Measurements from ENCODE around the gene CRABP2. TPM values are rescaled to one million over a fixed set of nuclear protein-coding genes. Genes with fewer than 3 reads are reported as not detected.

Gene CRABP2
- total RNA-seq (5.1 TPM), polyA plus RNA-seq (not detected)

GRCh38 chr1:156705321-156705917 is at the start of gene CRABP2:
TSS of gene CRABP2 (minus strand) at chr1:156705583. CDS start at chr1:156705446, 137 bp downstream.
- peak within 1 kb of the TSS; percentile 80 to 93 (median 90) for H3K4me3 Mint-ChIP-seq
- H3K9me3 ChIP-seq (ENCODE audit: control insufficient read depth in 2 of 2, low read length in 2 of 2): no peaks in the 10 kb centered on the region
- H3K4me1 ChIP-seq (ENCODE audit: control insufficient read depth, insufficient read depth, low read length, poor library complexity, severe bottlenecking): peaks cover 31% of the 10 kb centered on the region
- peaks cover 9% of the 10 kb centered on the region for H3K27me3 ChIP-seq (ENCODE audit: control insufficient read depth, insufficient read depth, low read length)
- H3K9me3 Mint-ChIP-seq: no peaks in the 10 kb centered on the region
- H3K4me3 ChIP-seq (ENCODE audit: low read depth, low read length): peak within 1 kb of the TSS; percentile 53
- DNase-seq: peak in 1 of 3 donors; percentile 24
- peaks cover 0 to 39% (median 18%) of the 10 kb centered on the region in 4 donors for H3K4me1 Mint-ChIP-seq
- ATAC-seq (ENCODE audit: low read depth in 2 of 2): peak; percentile 20 to 30
- H3K36me3 Mint-ChIP-seq: no peaks in the 10 kb centered on the region
- H3K36me3 ChIP-seq (ENCODE audit: control insufficient read depth, insufficient read depth, low read length): no peaks in the 10 kb centered on the region
- peaks cover 49% of the 10 kb centered on the region for H3K27me3 Mint-ChIP-seq
- H3K27ac ChIP-seq (ENCODE audit: insufficient read depth, low read length, poor library complexity, severe bottlenecking): peak within 1 kb of the TSS; percentile 60
- peak within 1 kb of the TSS; percentile 91 to 94 (median 93) for H3K27ac Mint-ChIP-seq

GRCh38 chr1:156754219-156754618 is 48.8 kb upstream of the CRABP2 start:
- Histone ChIP-seq H3K36me3 (ENCODE audit: control insufficient read depth, insufficient read depth, low read length) (no peaks in the 10 kb centered on the region), H3K27ac (ENCODE audit: insufficient read depth, low read length, poor library complexity, severe bottlenecking) (no peak overlapping the region), H3K4me3 (ENCODE audit: low read depth, low read length) (no peak overlapping the region), H3K27me3 (ENCODE audit: control insufficient read depth, insufficient read depth, low read length) (no peaks in the 10 kb centered on the region), H3K4me1 (ENCODE audit: control insufficient read depth, insufficient read depth, low read length, poor library complexity, severe bottlenecking) (peaks cover 26% of the 10 kb centered on the region), H3K9me3 (ENCODE audit: control insufficient read depth in 2 of 2, low read length in 2 of 2) (no peaks in the 10 kb centered on the region)
- peaks cover 4% of the 10 kb centered on the region for H3K36me3 Mint-ChIP-seq
- H3K9me3 Mint-ChIP-seq: no peaks in the 10 kb centered on the region
- no peak for DNase-seq
- no peaks in the 10 kb centered on the region for H3K27me3 Mint-ChIP-seq
- H3K4me1 Mint-ChIP-seq: peaks cover 12 to 36% (median 24%) of the 10 kb centered on the region in 4 donors
- no peak for ATAC-seq (ENCODE audit: low read depth in 2 of 2)
- H3K4me3 Mint-ChIP-seq: peak overlapping the region in 1 of 4 donors; percentile 93
- H3K27ac Mint-ChIP-seq: no peak overlapping the region

GRCh38 chr1:156752843-156753482 is 47.6 kb upstream of the CRABP2 start:
- Histone ChIP-seq H3K36me3 (ENCODE audit: control insufficient read depth, insufficient read depth, low read length) (no peaks in the 10 kb centered on the region), H3K4me3 (ENCODE audit: low read depth, low read length) (peak overlapping the region; percentile 90), H3K27ac (ENCODE audit: insufficient read depth, low read length, poor library complexity, severe bottlenecking) (peak overlapping the region; percentile 83), H3K27me3 (ENCODE audit: control insufficient read depth, insufficient read depth, low read length) (no peaks in the 10 kb centered on the region), H3K9me3 (ENCODE audit: control insufficient read depth in 2 of 2, low read length in 2 of 2) (no peaks in the 10 kb centered on the region), H3K4me1 (ENCODE audit: control insufficient read depth, insufficient read depth, low read length, poor library complexity, severe bottlenecking) (peaks cover 38% of the 10 kb centered on the region)
- H3K36me3 Mint-ChIP-seq: no peaks in the 10 kb centered on the region
- peaks cover 17 to 49% (median 36%) of the 10 kb centered on the region in 4 donors for H3K4me1 Mint-ChIP-seq
- H3K9me3 Mint-ChIP-seq: no peaks in the 10 kb centered on the region
- ATAC-seq (ENCODE audit: low read depth in 2 of 2): no peak
- no peak for DNase-seq
- peak overlapping the region; percentile 93 to 97 (median 94) for H3K4me3 Mint-ChIP-seq
- no peaks in the 10 kb centered on the region for H3K27me3 Mint-ChIP-seq
- H3K27ac Mint-ChIP-seq: peak overlapping the region; percentile 82 to 93 (median 92)

- no peaks in the 10 kb centered on the region for H3K36me3 Mint-ChIP-seq
- Histone ChIP-seq H3K36me3 (ENCODE audit: control insufficient read depth, insufficient read depth, low read length) (no peaks in the 10 kb centered on the region), H3K4me3 (ENCODE audit: low read depth, low read length) (peak overlapping the region; percentile 90), H3K27me3 (ENCODE audit: control insufficient read depth, insufficient read depth, low read length) (no peaks in the 10 kb centered on the region), H3K27ac (ENCODE audit: insufficient read depth, low read length, poor library complexity, severe bottlenecking) (peak overlapping the region; percentile 83), H3K4me1 (ENCODE audit: control insufficient read depth, insufficient read depth, low read length, poor library complexity, severe bottlenecking) (peaks cover 48% of the 10 kb centered on the region), H3K9me3 (ENCODE audit: control insufficient read depth in 2 of 2, low read length in 2 of 2) (no peaks in the 10 kb centered on the region)
- H3K27me3 Mint-ChIP-seq: no peaks in the 10 kb centered on the region
- peaks cover 22 to 57% (median 43%) of the 10 kb centered on the region in 4 donors for H3K4me1 Mint-ChIP-seq
- H3K4me3 Mint-ChIP-seq: peak overlapping the region; percentile 93 to 97 (median 94)
- ATAC-seq (ENCODE audit: low read depth in 2 of 2) (peak; percentile 88 to 91), DNase-seq (peak; percentile 91 to 98 (median 97))
- H3K27ac Mint-ChIP-seq: peak overlapping the region; percentile 79 to 93 (median 92)
- H3K9me3 Mint-ChIP-seq: no peaks in the 10 kb centered on the region
These were observed 46.5 kb upstream of the CRABP2 start for GRCh38 chr1:156751757-156752481.

- Mint-ChIP-seq H3K4me1 (peaks cover 22 to 60% (median 43%) of the 10 kb centered on the region in 4 donors), H3K9me3 (no peaks in the 10 kb centered on the region), H3K27ac (peak within 1 kb of the TSS; percentile 79 to 97 (median 94)), H3K4me3 (peak within 1 kb of the TSS; percentile 93 to 97 (median 94)), H3K27me3 (no peaks in the 10 kb centered on the region), H3K36me3 (no peaks in the 10 kb centered on the region)
- H3K27me3 ChIP-seq (ENCODE audit: control insufficient read depth, insufficient read depth, low read length): no peaks in the 10 kb centered on the region
- no peak for DNase-seq
- peak within 1 kb of the TSS; percentile 90 for H3K4me3 ChIP-seq (ENCODE audit: low read depth, low read length)
- peak within 1 kb of the TSS; percentile 83 for H3K27ac ChIP-seq (ENCODE audit: insufficient read depth, low read length, poor library complexity, severe bottlenecking)
- no peaks in the 10 kb centered on the region for H3K36me3 ChIP-seq (ENCODE audit: control insufficient read depth, insufficient read depth, low read length)
- ATAC-seq (ENCODE audit: low read depth in 2 of 2): no peak
- peaks cover 53% of the 10 kb centered on the region for H3K4me1 ChIP-seq (ENCODE audit: control insufficient read depth, insufficient read depth, low read length, poor library complexity, severe bottlenecking)
- no peaks in the 10 kb centered on the region for H3K9me3 ChIP-seq (ENCODE audit: control insufficient read depth in 2 of 2, low read length in 2 of 2)
These were observed 46.0 kb upstream of the CRABP2 start, which contains the start of gene HDGF for GRCh38 chr1:156751451-156751756. TSS of gene HDGF (minus strand) at chr1:156751675. CDS start at chr1:156751429, 246 bp downstream.

- Histone ChIP-seq H3K4me3 (ENCODE audit: low read depth, low read length) (peak overlapping the region; percentile 89), H3K27ac (ENCODE audit: insufficient read depth, low read length, poor library complexity, severe bottlenecking) (peak overlapping the region; percentile 83), H3K4me1 (ENCODE audit: control insufficient read depth, insufficient read depth, low read length, poor library complexity, severe bottlenecking) (peaks cover 58% of the 10 kb centered on the region), H3K9me3 (ENCODE audit: control insufficient read depth in 2 of 2, low read length in 2 of 2) (no peaks in the 10 kb centered on the region), H3K36me3 (ENCODE audit: control insufficient read depth, insufficient read depth, low read length) (no peaks in the 10 kb centered on the region), H3K27me3 (ENCODE audit: control insufficient read depth, insufficient read depth, low read length) (no peaks in the 10 kb centered on the region)
- Mint-ChIP-seq H3K27ac (peak overlapping the region; percentile 76 to 97 (median 94)), H3K36me3 (peaks cover 2% of the 10 kb centered on the region), H3K4me3 (peak overlapping the region; percentile 93 to 96 (median 93)), H3K9me3 (no peaks in the 10 kb centered on the region), H3K27me3 (no peaks in the 10 kb centered on the region), H3K4me1 (peaks cover 22 to 65% (median 47%) of the 10 kb centered on the region in 4 donors)
- DNase-seq (peak; percentile 39 to 46 (median 44)), ATAC-seq (ENCODE audit: low read depth in 2 of 2) (peak; percentile 12 to 18)
These were observed 45.5 kb upstream of the CRABP2 start for GRCh38 chr1:156750711-156751450.

GRCh38 chr1:156750191-156750672 is 44.8 kb upstream of the CRABP2 start:
- Mint-ChIP-seq H3K4me1 (peaks cover 22 to 70% (median 51%) of the 10 kb centered on the region in 4 donors), H3K9me3 (no peaks in the 10 kb centered on the region), H3K27me3 (no peaks in the 10 kb centered on the region), H3K36me3 (peaks cover 8% of the 10 kb centered on the region), H3K27ac (peak overlapping the region; percentile 94 to 97 (median 96)), H3K4me3 (peak overlapping the region; percentile 93 to 96 (median 93))
- ATAC-seq (ENCODE audit: low read depth in 2 of 2): no peak
- DNase-seq: peak in 1 of 3 donors; percentile 49
- H3K36me3 ChIP-seq (ENCODE audit: control insufficient read depth, insufficient read depth, low read length): peaks cover 3% of the 10 kb centered on the region
- H3K27me3 ChIP-seq (ENCODE audit: control insufficient read depth, insufficient read depth, low read length): no peaks in the 10 kb centered on the region
- H3K27ac ChIP-seq (ENCODE audit: insufficient read depth, low read length, poor library complexity, severe bottlenecking): peak overlapping the region; percentile 83
- no peaks in the 10 kb centered on the region for H3K9me3 ChIP-seq (ENCODE audit: control insufficient read depth in 2 of 2, low read length in 2 of 2)
- peak overlapping the region; percentile 89 for H3K4me3 ChIP-seq (ENCODE audit: low read depth, low read length)
- peaks cover 61% of the 10 kb centered on the region for H3K4me1 ChIP-seq (ENCODE audit: control insufficient read depth, insufficient read depth, low read length, poor library complexity, severe bottlenecking)
